NCI-H2227 (cell line): Measurements from ENCODE around the gene OTUB2.
A peak's percentile ranks its signal among the peaks of the same experiment; 100 is the strongest.

Experiments
- DNase-seq: peaks from one replicate; lab custom pipeline; 2025; ENCODE audit not compliant: unreplicated experiment; lab: John Stamatoyannopoulos, UW

Gene OTUB2

DNA sequence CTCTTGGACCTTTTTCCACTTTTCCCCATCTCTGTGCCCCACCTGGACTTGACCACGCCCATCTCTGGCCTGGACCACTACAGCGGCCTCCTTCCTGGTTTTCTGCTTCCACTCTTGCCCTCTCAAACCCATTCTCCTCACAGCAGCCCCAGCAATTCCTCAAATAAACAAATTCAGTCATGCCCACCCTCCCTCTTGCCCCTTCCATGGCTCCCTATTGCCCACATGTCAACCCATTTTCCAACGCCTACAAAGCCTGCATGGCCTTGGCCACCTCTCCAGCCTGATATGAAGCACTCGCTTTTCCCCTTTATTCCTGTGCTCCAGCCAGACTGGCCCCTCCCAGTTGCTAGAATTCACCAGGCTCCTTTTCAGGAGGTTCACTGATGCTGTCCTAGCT, 5.9 kb upstream of the OTUB2 start:
- no peak for DNase-seq

DNA sequence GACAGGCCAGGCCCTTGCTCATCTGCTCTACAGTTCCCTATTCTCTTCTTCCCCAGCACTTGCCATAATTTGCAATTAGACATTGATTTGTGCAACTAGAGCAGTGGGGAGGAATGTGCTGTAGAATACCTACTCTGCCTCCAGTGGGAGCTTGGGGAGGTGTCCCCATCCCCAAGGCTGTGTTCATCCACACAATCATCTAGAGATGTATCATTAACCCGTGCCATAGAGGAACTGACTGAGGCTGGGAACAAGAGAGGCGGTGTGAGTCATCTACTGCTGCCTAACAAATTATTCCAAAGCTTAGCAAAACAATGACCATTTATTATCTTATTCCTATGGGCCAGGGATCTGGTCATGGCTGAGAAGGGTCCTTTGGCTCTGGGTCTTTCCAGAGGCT, 5.1 kb upstream of the OTUB2 start:
- DNase-seq: no peak

DNA sequence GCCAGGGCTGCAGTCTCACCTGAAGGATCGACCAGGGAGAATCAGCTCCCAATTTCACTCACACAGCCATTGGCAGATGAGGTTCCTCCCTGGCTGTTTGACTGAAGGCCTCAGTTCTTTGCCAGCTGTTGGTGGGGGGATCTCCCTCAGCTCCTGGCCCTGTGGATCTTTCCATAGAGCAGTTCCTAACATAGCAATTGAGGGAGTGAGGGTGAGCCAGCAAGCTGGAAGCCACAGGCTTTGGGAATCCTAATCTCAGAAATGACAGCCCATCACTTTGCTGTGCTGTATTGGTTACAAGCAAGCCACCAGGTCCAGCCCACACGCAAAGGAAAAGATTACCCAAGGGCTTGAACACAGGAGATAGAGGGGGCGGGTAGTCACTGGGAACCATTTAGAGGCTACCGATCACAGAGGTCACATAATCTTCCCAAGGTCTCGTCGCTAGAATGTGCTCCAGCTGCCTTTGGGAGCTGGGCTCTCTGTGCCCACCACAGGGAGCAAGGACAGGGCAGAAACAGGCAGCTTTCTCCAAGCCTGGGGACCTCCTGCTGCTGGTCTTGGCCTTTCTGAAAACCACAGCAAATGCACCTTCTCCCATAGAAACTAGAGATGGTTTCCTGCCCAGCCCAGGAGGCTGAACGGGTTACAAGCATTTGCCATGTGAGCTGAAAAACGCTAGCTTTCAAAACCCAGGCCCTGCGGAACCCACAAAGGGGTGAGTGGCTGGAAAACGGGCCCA, 4.6 kb upstream of the OTUB2 start:
- DNase-seq: no peak

DNA sequence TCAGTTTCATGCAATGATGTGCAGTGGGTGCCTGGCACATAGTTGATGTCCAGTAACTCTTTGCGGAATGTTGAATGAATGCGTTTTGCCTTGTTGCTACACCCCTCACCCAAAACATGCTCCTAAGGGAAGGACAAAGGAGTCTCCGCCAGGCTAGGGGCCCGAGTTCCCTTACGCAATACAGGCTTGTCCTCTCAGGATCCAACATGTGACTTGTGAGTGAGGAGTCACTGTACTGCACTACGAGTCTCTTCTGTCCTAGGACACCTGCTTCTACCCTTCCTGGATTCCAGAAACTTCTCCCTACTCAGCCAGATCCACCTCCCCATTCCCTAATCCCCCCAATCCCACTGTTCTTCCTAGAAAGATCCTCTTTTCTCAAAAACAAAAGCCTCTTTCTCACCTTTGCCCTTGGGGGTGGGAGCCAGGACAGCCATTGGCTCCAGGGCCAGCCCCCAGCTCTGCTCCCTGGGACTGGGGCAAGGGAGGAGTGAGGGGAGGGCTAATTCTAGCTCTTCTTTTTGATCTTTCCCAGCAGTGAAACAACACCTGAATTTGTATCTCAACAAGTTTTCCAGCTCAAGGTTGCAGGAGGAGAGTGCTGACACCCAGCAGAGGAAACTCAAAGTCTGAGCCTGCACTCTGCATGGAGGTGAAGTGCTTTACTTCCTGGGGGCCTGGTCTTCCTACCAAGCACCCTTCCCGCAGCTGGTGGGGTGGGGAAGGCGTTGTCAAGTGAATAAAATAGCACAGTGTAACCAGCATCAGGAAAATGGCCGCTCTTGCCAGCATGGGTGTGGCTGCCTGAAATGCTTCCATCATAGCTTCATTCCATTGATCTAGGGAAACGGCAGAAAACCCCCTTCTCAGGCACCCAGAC, 3.4 kb upstream of the OTUB2 start:
- DNase-seq: no peak

DNA sequence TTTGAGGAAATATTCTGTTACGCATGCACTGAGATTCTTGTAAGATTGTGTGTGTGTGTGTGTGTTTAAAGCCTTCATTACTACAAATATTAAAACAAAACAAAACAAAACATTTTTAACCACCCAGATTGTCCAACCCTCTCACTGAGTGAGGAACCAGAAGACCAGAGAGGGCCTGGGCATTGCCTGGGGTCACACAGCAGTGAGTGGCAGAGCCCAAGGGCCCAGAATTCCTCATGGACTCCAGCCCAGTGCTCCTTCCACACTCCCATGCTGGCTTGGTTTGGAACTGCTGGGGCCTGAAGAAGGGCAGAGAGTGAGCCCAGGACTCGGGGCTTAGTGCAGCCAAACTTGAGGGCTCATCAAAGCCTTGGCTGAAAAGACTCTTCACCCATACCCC, 1.6 kb upstream of the OTUB2 start:
- DNase-seq: no peak

DNA sequence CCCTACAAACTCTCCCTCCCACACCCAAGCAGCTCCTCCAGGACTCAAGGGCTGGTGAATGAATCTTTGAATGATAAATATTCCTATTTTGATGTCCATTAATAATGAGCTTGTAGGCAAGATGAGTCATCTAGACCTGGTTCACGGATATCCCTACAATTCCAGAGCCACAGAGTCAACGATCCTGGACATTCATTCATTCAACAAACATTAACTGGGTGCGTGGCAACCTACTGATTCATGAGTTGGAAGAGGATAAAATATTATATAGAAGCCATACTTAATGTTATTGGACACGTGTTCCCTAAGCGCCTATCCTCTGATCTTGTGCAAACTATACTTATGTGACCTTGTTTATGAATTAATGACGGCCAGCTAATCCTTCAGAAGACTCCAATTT, 420 bp upstream of the OTUB2 start:
- DNase-seq: no peak

DNA sequence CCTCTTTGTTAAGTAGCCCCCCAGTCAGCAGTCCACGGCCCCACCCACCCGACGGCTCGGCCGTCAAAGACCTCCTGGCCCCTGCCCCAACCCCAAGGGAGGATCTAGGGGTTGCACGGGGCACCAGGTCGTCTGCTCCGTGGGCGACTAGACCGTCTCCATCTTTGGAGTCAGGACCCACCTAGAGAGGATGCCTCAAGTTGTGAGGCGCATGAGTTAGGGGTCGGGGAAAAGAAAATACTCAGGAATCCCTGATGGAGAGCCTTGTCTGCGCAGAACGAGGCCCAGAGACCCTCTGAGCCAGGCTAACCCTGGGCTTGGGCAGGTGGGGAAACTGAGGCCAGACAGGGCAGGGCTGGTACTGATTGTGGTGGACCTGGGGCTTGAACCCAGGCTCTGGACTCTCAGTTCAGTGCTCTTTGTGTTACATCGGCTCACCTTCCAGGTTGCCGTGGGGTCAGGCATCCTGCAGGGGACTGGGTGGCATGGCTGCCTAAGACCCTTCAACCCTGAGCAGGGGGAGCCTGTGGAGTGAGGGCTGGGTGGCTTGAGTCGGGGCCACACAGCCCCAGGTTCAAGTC, 839 bp downstream of the OTUB2 start:
- DNase-seq: no peak

DNA sequence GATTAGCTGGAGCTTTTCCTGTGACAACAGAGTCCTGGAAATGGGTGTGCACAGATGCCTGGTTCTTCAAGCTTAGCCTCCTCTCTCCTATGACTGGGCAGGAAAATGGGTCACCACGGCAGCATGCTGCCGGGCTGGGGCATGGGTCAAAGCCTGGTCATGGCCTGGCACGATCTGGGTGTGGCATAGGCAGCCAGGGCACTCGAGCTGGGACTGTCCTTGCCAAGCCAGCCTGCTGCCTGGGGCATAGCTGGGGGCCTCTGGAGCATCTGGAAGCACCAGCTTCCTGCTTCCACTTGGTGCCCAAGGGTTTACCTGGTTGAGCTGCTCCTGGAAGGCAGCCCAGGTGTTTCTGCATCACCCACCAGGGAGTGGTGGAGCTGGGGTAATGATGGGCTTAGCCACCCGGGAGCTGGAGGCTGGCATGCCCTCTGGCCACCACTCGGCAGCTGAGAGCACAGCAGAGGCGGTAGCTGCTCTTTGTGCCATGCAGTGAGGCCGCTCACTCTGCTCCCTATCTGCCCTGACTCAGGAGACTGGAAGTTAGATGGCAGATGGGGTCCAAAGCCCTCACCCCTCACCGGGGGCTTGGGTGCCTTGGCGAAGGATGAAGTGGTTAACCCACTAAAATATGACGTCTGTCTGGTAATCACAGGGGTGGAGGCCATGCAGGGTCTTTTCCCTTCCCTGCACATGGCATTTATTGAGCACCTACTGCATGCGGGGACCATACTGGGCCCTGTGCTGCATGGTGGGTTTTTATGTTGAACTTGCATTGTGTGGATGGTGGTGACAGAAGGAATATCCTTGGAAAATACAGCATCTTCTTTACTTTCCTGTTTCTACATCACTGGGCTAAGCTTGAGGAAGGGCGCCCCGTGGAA, 1.7 kb downstream of the OTUB2 start:
- DNase-seq: no peak

DNA sequence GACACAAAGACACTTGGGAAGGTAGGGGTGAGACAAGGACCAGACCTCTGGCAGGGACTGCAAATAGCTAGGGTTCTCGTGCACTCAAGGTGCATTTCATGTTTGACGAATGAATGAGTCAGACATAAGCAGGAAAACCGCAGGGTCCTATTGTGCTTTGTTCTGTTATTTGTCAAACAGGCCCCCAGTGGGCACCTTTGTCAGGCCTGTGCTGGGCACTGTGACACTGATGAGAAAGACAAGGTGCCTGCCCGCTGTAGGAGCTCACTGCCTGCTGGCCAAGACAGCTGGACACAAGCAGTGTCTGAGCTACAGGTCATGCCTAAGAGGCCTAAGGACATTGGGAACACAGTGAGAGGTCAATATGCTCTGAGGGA, 2.3 kb downstream of the OTUB2 start:
- DNase-seq: no peak

DNA sequence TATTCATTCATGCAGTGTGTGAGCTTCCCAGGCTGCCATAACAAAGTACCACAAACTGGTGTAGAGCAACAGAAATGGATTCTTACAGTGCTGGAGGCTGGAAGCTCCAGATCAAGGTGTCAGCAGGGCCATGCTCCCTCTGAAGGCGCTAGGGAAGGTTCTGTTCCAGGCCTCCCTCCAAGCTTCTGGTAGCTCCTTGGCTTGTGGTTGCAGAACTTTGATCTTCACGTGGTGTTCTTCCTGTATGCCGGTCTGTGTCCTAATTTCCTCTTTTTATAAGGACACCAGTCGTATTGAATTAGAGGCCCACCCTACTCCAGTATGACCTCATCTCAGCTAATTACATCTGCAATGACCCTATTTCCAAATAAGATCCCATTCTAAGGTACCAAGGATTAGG, 3.1 kb downstream of the OTUB2 start:
- DNase-seq: no peak

DNA sequence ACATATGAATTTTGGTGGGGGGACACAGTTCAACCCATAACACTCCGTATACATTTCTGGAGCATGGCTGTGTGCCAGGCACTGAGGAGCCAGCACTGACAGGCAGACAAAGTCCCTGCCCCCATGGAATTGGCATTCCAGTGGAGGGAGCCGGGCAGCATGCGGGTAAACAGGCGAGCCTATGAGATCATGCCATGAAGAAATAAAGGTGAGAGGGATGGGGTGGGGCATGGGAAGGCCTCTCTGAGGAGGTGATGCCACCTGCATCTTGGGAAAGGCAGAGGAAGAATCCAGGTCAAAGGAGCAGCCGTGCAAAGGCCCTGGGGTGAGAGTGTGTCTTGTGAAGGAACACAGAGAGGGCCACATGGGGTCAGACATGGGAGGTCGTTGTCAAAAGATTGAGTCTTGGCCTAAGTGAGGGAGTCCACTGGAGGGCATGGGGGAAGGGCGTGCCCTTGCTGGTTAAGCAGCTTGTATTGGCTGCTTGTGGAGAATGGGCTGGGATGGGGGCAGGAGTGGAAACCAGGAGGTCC, 3.6 kb downstream of the OTUB2 start:
- DNase-seq: no peak

DNA sequence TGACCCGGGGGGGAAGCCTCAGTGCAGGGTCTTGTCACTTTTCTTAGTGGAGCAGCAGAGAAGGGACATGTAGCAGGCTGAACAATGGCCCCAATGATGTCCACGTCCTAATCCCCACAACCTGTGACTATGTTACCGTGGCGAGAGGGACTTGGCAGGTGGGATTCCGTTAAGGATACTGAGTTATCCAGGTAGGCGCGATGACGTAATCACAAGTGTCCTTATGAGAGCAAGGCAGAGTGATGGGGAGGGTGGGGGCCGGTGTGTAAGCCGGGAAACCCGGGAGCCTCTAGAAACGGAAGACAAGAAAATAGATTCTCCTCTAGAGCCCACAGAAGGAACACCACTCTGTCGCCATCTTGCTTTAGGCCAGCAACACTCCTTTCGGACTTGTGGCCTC, 4.4 kb downstream of the OTUB2 start:
- no peak for DNase-seq

DNA sequence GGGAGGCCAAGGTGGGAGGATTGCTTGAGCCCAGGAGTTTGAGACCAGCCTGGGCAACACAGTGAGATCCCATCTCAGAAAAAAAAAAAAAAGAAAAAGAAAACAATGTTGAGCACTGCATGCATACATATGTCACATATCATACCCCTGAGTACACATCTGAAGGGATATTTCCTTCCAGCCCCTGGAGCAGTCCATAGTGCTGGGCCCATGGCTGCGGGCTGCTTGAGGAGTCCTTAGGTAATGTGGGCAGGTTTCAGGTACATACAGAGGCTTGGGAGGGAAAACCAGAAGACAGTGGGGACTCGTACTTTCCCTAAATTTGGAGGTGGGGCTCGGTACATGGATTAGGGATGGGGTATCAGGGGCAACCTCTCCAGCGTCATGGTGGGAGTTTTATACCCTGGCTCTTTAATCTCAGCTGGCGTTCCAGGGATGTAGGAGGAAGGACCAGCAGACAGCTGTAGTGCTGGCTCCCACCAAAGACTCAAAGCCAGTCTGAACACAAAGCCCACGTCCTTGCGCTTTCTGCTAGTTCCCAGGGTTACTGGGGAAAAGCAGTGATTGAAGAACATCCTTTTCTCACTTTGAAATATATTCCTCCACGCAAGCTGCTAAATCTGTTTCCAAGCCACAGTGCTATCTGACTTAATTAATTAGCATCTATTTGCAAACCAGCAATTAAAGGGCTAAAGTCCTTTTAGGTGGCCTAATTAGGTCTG, 5.2 kb downstream of the OTUB2 start:
- DNase-seq: no peak

DNA sequence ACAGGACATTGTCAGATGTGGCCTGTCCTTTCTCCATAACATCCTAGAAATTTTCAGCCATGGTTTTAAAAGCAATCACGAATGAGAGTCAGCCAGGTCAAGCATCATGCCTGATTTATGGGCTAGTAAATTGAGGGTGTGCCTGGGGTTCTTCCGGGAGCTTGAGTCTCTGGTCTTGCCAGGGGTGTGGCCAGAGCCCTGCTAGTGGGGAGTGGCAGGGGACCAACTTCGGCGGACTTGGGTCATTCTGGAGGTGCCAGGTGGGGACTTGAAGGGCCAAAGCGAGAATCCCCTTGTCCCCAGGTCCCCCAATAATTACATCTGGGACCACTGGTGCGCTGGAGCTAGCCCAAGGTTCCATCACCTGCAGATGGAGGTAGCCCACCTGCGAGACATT, 5.7 kb downstream of the OTUB2 start:
- DNase-seq: peak; percentile 43

DNA sequence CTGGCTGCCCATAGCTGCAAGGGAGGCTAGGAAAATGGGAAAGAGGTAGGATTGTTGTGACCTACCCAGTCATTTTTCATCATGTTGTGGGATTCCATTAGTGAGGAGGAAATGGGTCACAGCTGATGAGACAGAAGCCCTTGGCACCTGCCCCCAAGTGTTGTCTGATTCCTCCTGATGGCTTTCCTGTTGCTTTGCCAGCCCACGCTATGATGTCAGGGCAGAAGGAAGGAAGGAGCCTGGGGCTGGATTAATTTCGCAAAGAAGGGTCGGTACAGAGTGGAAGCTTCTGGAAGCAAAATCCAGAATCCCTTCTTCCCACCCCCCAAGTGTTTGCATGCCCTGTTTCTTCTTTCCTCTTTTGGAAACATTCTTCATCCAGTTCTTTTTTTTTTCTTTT, 8.7 kb downstream of the OTUB2 start:
- DNase-seq: no peak

DNA sequence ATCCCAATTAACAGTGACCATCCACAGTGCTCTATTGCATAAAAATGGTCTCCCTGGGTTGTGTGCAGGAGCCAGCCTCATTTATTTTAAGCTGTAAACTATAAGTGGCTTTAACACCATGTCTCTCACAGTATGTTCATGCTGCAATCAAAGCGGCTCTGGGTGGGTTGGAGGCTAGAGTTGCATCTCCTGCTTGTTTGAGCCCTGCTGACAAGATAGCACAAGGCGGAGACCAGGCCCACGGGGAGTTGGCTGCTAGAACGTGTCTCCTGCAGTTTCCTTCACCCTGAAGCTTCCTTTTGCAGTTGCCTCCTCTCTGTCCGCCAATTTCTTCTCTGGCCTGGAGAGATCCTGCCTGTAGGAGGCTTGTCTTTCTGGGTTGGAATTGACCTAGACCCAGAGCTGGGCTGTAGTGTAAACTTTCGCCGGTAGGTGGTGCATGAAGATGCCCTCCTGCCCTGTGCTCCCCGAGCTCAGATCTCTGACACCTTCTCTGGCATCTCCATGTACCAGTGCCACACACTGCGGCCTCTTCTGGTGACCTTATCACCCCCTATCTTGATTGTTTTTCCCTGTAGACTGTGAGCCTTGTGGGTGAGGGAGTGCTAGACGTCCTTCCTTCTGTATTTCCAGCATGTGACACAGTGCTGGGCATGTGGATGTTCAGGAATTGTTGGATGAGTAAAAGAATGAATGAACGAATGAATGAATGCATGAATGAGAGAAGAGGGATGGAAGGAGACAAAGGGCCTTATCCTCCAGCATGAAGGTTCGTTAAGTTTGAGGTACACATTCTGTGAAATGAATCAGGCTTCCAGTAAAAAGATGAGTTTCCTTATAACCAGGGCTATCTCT, 10.4 kb downstream of the OTUB2 start:
- DNase-seq: peak; percentile 71

DNA sequence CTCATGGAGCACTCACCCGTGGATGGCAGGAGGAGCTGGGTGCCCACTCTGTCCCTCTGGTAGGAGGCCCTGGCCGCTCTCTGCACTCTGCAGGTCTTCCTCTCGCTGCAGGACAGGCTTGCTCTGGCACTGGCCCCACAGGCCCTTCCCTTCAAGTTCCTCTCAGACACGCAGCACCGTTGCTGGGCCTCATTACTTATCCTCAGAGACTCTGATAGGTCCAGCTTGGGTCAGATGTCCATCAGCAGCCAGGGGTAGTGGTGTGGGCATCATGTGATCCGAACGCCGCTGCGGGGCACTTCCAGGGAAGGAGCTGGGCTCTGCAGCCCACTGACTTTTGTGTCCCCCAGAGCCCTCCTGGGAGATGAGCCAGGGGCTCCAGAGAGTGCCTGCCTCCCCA, 11.8 kb downstream of the OTUB2 start:
- no peak for DNase-seq

DNA sequence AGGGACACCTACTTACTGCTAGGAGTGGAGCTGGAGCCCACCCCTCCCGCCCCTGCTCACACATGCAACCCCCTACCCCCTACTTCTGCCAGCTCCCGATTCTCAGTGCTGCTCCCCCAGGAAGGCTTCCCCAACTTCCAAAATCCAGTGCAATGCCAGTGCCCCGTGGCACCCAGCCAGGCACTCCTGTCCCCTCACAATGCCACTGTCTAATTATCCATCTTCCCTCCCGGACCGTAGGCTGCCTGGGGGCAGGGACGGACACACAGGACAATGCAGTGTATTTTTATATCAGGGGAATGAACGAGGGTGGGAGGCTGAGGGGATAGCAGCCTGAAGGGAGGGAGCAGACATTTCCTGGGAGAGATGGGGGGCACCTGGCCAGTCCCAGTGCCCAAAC, 12.4 kb downstream of the OTUB2 start:
- no peak for DNase-seq

DNA sequence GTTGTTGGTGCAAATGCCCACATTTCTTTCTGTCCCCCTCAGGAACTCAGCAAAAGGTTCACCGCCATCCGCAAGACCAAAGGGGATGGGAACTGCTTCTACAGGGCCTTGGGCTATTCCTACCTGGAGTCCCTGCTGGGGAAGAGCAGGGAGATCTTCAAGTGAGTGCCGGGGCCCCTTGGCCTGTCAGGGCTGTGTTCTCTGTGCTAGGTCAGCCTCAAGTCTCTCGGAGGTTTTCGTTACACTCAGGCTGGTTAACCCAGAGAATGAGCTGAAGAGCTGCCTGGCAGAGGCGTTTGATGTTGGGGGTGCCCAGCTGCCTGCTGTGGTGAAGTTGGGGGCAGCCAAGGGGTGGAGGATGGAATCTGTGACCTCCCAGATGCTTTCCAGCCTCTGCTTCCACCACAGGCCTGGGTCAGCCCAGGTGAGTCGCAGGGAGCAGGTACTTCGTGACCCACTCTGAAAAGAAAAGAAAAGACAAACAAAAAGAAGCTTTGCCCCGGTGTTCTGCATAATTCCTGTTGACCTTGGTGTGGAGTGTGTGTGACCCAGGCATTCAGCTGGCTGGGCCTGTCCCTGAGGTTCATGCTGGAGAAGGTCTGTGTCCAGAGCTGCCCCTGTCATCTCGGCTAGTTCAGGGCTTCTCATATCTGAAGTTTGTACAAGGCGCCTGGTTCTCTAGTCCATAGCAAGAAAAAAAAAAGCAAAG, 12.9 kb downstream of the OTUB2 start:
- no peak for DNase-seq
